Stimulated activated CD8-positive, alpha-beta memory T cell treated with anti-CD3 and anti-CD28 coated beads, Interleukin-4, amount 100 ng/mL, for 48 hours (primary cell): ENCODE results near the gene PFDN1.
"Not testable (repeated sequence)": the region's sequence is repeated elsewhere in the genome, so short reads cannot be mapped to it uniquely, and the experiment has no call there.

Experiments used
- DNase-seq: peaks from one replicate; pipeline ENCODE4 v3.0.0-alpha.2; 2020

The PFDN1 gene

GRCh38 chr5:140302786-140303639 is at the start of gene PFDN1:
PFDN1 (minus strand) TSS chr5:140303101; CDS start chr5:140303073, 28 bp downstream.
- peak; percentile 92 for DNase-seq

GRCh38 chr5:140351609-140352334 is 48.9 kb upstream of the PFDN1 start:
- peak; percentile 52 for DNase-seq

- DNase-seq = no peak
Measured at GRCh38 chr5:140349244-140349643, 46.3 kb upstream of the PFDN1 start.

GRCh38 chr5:140348104-140348503 is 45.2 kb upstream of the PFDN1 start:
- no peak for DNase-seq

GRCh38 chr5:140347360-140347759 is 44.5 kb upstream of the PFDN1 start:
- DNase-seq = no peak

GRCh38 chr5:140346348-140347221 is 43.7 kb upstream of the PFDN1 start, which contains the start of gene HBEGF:
HBEGF (minus strand) TSS chr5:140346603; CDS start chr5:140346328, 275 bp downstream.
- peak; percentile 59 for DNase-seq

- no peak for DNase-seq
Measured at GRCh38 chr5:140345919-140346347, 43.0 kb upstream of the PFDN1 start.

- peak; percentile 42 for DNase-seq
Measured at GRCh38 chr5:140344683-140345423, 42.0 kb upstream of the PFDN1 start.

- DNase-seq = not testable (repeated sequence)
Measured at GRCh38 chr5:140343849-140344248, 40.9 kb upstream of the PFDN1 start.

- no peak for DNase-seq
Measured at GRCh38 chr5:140342896-140343295, 40.0 kb upstream of the PFDN1 start.

- peak; percentile 36 for DNase-seq
Measured at GRCh38 chr5:140342287-140342686, 39.4 kb upstream of the PFDN1 start.

- DNase-seq = no peak
Measured at GRCh38 chr5:140341591-140341990, 38.7 kb upstream of the PFDN1 start.

- DNase-seq = no peak
Measured at GRCh38 chr5:140340605-140341121, 37.8 kb upstream of the PFDN1 start.

GRCh38 chr5:140339636-140340035 is 36.7 kb upstream of the PFDN1 start:
- DNase-seq = no peak

GRCh38 chr5:140338908-140339307 is 36.0 kb upstream of the PFDN1 start:
- DNase-seq = no peak

GRCh38 chr5:140338336-140338735 is 35.4 kb upstream of the PFDN1 start:
- no peak for DNase-seq

- no peak for DNase-seq
Measured at GRCh38 chr5:140337880-140338279, 35.0 kb upstream of the PFDN1 start.

GRCh38 chr5:140336388-140336787 is 33.5 kb upstream of the PFDN1 start:
- DNase-seq = no peak

GRCh38 chr5:140331638-140332037 is 28.7 kb upstream of the PFDN1 start:
- no peak for DNase-seq

- DNase-seq = no peak
Measured at GRCh38 chr5:140329739-140330481, 27.0 kb upstream of the PFDN1 start.
